Panc1 (cell line): ENCODE data around the gene MAD1L1. TPM values are rescaled to one million over a fixed set of nuclear protein-coding genes. Genes with fewer than 3 reads are reported as not detected.

ENCODE experiments used
- ATAC-seq: fragments of 200-7000 bp; cut with Tn5 transposase; 2 replicates; pipeline ENCODE4 v1.9.1; 2020; ENCODE audit warnings: mild to moderate bottlenecking, moderate library complexity
- BruUV-seq: library from RNA; stranded (reverse); fragments of 400-500 nt; replicated peaks from 2 replicates; lab custom pipeline; 2021; lab: Mats Ljungman, UMichigan
- CTCF ChIA-PET: fragments of 300-600 bp; sonication (Branson Sonifier 250); formaldehyde crosslinking; loops from one replicate; lab custom pipeline; 2022; ENCODE audit warnings: antibody characterized with exemption; lab: Charles Lee
- POLR2A ChIA-PET: fragments of 300-600 bp; sonication (Branson Sonifier 250); formaldehyde crosslinking; loops from one replicate; lab custom pipeline; 2022; ENCODE audit warnings: antibody characterized with exemption; lab: Charles Lee
- DNase-seq: peaks from one replicate; pipeline ENCODE4 v3.0.0-alpha.2; 2010; ENCODE audit warnings: low read depth, low spot score
- H3K27ac ChIP-seq: 2 replicates; pipeline ENCODE4 v1.5.1; 2011; ENCODE audit warnings: mild to moderate bottlenecking, low read length, inconsistent platforms
- H3K27me3 ChIP-seq: fragments of 200-500 bp; sonication (Bioruptor generic); 2 replicates; pipeline ENCODE4 v1.6.0; 2014; ENCODE audit warnings: low read length, inconsistent platforms; ENCODE audit not compliant: control insufficient read depth, insufficient read depth
- H3K36me3 ChIP-seq: fragments of 200-500 bp; sonication (Bioruptor generic); 2 replicates; pipeline ENCODE4 v1.5.1; 2014; ENCODE audit warnings: inconsistent platforms, mild to moderate bottlenecking, low read length, moderate library complexity; ENCODE audit not compliant: control insufficient read depth, insufficient read depth
- H3K4me1 ChIP-seq: 2 replicates; pipeline ENCODE4 v1.5.1; 2011; ENCODE audit warnings: inconsistent platforms, mild to moderate bottlenecking, low read length, moderate library complexity; ENCODE audit not compliant: control insufficient read depth, insufficient read depth
- H3K4me3 ChIP-seq, 2 experiments: 2 replicates each; pipeline ENCODE4 v1.5.1; 2011 to 2012; ENCODE audit warnings: low read depth in 2 of 2, low read length in 2 of 2, mild to moderate bottlenecking in 2 of 2, inconsistent platforms in 1 of 2, moderate library complexity in 1 of 2
- H3K9me3 ChIP-seq: fragments of 200-500 bp; sonication (Bioruptor generic); 2 replicates; pipeline ENCODE4 v1.5.1; 2014; ENCODE audit warnings: low read depth, mild to moderate bottlenecking, inconsistent platforms, low read length, moderate library complexity; ENCODE audit not compliant: control insufficient read depth, insufficient read depth
- CTCF ChIP-seq: fragments of 450-650 bp; IDR thresholded peaks from 2 replicates; pipeline ENCODE4 v1.5.1; 2017; ENCODE audit warnings: mild to moderate bottlenecking
- POLR2AphosphoS5 ChIP-seq: IDR thresholded peaks from 2 replicates; pipeline ENCODE4 v1.6.1; 2012; ENCODE audit warnings: mild to moderate bottlenecking, low read depth, low read length, moderate library complexity
- REST ChIP-seq, 2 experiments: IDR thresholded peaks; 2 replicates each; pipeline ENCODE4 v1.6.1; 2011 to 2012; ENCODE audit warnings: low read depth in 2 of 2, control low read depth in 1 of 2, low read length in 1 of 2, mild to moderate bottlenecking in 1 of 2, moderate library complexity in 1 of 2; ENCODE audit not compliant: insufficient read depth in 1 of 2
- SIN3A ChIP-seq: IDR thresholded peaks from 2 replicates; pipeline ENCODE4 v1.6.1; 2012; ENCODE audit warnings: low read depth, mild to moderate bottlenecking, low read length, moderate library complexity, borderline replicate concordance; ENCODE audit not compliant: insufficient read depth
- TCF7L2 ChIP-seq: IDR thresholded peaks from 2 replicates; pipeline ENCODE4 v1.6.1; 2011; ENCODE audit warnings: mild to moderate bottlenecking, low read depth, low read length, inconsistent platforms
- in situ Hi-C: cut with HindIII; loops from 2 replicates; pipeline ENCODE4 v1.10.0; 2016; ENCODE audit warnings: low sequenced_read_pairs, low pct_unique_long_range_greater_than_20kb
- intact Hi-C: fragments of 100-400 bp; cut with micrococcal nuclease; formaldehyde crosslinking; loops from one replicate; pipeline ENCODE4 v1.10.0; 2022; ENCODE audit not compliant: unreplicated experiment
- total RNA-seq: library from RNA; stranded (reverse); gene quantifications from one replicate; pipeline ENCODE4 v1.2.1, GENCODE V29; 2021; ENCODE audit not compliant: unreplicated experiment

The MAD1L1 gene
- total RNA-seq, 1 experiment from 2014 or later, result 70.8 TPM

GRCh38 chr7:2273866-2274265 is 41.1 kb upstream of the MAD1L1 start:
- POLR2A ChIA-PET, result no interaction called here
- H3K27me3 ChIP-seq, result no peaks in the 10 kb centered on the region
- H3K27ac ChIP-seq, result no peak overlapping the region
- no peak for DNase-seq
- CTCF ChIA-PET, result no interaction called here
- H3K4me3 ChIP-seq, result no peak overlapping the region
- in situ Hi-C loops, result no loop called here
- no TSS peak for BruUV-seq
- intact Hi-C loops, result no loop called here
- TF ChIP-seq CTCF (no peak), TCF7L2 (no peak), POLR2AphosphoS5 (no peak), REST (IDR thresholded peaks at IDR 0.05; ENCODE audit: insufficient read depth in 1 of 2, low read depth in 2 of 2, low read length in 1 of 2) (no peak), SIN3A (no peak)
- no peaks in the 10 kb centered on the region for H3K36me3 ChIP-seq
- H3K9me3 ChIP-seq, result no peaks in the 10 kb centered on the region
- H3K4me1 ChIP-seq, result peaks cover 7% of the 10 kb centered on the region
- no peak for ATAC-seq

GRCh38 chr7:2272031-2272430 is 39.3 kb upstream of the MAD1L1 start:
- in situ Hi-C loops, result no loop called here
- peaks cover 7% of the 10 kb centered on the region for H3K4me1 ChIP-seq
- no peaks in the 10 kb centered on the region for H3K36me3 ChIP-seq
- intact Hi-C loops, result no loop called here
- H3K27me3 ChIP-seq, result no peaks in the 10 kb centered on the region
- ATAC-seq (no peak), DNase-seq (no peak)
- H3K9me3 ChIP-seq, result no peaks in the 10 kb centered on the region
- ChIA-PET POLR2A (no interaction called here), CTCF (interaction anchor here (0.7 kb wide), 1 partner anchor 110 kb away, joined by 5 read pairs; no protein-coding TSS in a partner anchor)
- no peak for TF ChIP-seq SIN3A
- no peak for TF ChIP-seq CTCF
- no peak for TF ChIP-seq TCF7L2
- TF ChIP-seq REST (IDR thresholded peaks at IDR 0.05; ENCODE audit: insufficient read depth in 1 of 2, low read depth in 2 of 2, low read length in 1 of 2), result no peak
- no peak for TF ChIP-seq POLR2AphosphoS5
- H3K27ac ChIP-seq, result no peak overlapping the region
- no peak overlapping the region for H3K4me3 ChIP-seq
- TSS peak; percentile 53 for BruUV-seq
